T-helper 1 cell (primary cell): ENCODE measurements around the gene TST.

Source experiments
- DNase-seq, 5 donors: peaks; one replicate each; pipeline ENCODE4 v3.0.0-alpha.2; 2012 to 2020

Gene TST

DNA sequence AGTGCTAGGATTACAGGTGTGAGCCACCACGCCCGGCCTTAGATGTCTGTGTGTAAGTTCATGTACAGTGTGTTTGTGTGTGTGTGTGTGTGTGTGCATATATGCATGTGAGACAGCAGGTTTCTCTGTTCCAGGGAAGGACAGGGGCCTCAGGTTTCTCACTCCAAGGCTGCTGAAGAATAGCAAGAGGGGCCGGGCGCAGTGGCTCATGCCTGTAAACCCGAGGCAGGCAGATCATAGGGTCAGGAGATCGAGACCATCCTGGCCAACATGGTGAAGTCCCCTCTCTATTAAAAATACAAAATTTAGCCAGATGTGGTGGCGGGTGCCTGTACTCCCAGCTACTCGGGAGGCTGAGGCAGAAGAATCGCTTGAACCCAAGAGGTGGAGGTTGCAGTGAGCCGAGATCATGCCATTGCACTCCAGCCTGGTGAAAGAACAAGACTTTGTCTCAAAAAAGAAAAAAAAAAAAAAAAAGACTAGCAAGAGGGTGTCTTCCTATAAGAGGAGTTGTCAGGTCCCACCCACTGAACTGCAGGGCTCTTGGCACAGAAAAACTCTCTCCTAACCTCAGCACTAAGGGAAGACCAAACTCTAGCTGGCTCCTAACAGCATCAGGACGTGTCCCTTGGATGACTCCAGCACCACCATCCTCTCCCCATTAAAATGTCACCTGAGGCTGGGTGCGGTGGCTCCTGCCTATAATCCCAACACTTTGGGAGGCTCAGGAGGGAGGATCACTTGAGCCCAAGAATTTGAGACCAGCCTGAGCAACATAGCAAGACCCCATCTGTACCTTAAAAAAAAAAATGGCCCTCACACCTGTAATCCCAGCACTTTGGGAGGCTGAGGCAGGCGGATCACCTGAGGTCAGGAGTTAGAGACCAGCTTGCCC is 40.0 kb downstream of the TST start:
- DNase-seq = no peak

DNA sequence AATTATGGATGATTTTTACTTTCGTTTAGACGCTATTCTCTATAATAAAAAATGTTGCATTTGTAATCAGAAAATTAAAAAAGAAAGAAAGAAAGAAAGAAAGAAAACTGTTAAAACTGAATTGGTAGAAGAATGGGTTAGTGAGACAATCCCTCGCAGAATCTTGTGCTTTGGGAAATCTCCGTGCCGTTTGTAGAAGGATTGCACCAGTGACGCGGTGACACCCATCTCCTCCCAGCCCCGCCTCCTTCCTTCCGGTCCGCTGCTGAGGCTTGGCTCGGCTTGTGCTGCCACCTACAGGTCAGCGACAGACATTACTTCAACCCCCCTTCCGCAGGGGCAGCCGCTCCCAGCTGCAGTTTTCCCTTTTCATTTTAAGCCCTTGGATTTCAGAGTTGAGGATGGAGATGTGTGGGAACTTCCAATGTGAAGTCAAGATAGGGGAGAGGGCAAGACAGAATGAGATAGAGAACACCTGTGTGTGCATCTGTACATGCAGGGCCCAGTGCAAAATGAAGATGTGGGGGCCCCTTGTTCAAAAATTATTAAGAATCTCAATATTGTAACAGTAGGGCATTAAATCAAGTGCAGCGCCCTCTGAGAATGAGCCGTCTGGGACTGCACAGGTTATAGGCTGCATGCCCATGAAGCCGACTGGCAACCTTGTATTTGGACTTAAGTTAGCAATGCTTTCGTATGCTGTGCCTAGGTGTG is 41.1 kb downstream of the TST start:
- DNase-seq = peak; percentile 82 to 91 (median 87)

DNA sequence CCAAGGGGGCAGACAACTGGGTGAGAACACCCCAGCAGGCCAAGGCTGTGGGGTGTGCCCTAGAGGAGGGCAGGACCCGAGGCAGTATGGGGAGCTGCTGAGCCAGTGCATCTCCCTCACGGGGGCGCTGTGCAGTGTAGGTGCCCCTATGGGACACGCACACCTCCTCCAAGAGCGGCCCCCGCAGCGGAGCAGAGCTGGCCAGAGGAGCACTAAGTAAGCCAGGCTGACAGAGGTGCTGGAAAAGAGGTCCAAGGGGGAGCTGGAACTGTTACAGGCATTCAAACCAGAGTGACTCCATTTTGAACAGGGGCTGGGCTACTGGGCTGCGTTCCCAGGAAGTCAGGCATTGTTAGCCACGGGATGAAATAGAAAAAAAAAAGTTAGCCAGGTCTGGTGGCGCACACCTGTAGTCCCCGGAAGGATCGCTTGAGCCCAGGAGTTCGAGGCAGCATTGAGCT is 41.8 kb downstream of the TST start:
- peak; percentile 54 to 83 (median 64) for DNase-seq

DNA sequence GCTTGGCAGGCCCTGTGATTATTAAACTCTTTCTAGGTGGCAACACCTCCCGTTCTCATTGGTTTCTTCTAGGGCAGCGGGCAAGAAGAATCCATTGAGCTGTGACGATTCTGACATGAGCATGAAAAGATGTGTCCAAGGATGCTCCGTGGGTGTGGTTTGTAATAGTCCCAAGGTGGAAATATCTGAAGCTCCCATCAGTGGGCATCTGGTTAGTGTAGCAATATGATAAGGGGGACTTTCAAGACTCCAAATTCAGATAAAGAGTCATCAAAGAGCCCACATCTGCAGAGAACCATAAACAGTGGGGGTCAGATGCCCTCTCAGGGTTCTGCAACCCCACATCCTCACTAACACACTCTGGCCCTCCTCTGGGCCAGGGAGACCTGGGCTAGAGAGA is 42.6 kb downstream of the TST start:
- DNase-seq = no peak

DNA sequence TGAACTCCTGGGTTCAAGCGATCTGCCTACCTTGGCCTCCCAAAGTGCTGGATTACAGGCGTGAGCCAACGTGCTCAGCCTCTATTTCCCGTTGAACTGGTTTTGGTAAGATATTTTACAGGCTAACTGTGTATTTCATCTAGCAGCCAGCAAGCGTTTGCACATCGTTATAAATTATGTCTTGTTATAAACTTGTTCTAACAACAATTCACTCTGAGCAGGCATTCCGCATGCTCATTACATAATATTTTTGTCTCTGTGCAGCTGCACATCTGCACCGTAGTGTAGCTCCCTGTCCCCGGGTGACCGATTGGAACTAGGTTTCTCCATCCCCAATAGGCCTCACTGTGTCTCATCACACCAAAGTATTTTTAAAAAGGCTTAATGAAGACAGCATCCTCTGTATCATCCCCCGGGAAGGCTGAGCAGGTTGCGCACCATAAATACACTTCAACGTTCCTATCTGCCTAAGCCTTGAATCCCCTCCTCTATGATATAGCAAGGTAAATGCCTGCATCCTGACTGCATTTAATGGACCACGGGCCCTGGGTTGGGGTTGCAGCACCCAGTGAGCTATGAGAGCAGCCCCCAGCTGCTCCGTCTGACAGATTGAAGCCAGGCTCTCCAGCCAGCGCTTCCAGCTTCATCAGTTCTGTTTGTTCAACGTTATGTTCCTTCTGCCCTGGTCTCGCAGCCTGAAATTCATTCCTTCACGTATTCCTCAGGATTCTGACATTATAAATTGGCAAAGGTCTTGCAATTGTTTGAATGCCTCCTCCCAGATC is 47.7 kb downstream of the TST start:
- no peak for DNase-seq

DNA sequence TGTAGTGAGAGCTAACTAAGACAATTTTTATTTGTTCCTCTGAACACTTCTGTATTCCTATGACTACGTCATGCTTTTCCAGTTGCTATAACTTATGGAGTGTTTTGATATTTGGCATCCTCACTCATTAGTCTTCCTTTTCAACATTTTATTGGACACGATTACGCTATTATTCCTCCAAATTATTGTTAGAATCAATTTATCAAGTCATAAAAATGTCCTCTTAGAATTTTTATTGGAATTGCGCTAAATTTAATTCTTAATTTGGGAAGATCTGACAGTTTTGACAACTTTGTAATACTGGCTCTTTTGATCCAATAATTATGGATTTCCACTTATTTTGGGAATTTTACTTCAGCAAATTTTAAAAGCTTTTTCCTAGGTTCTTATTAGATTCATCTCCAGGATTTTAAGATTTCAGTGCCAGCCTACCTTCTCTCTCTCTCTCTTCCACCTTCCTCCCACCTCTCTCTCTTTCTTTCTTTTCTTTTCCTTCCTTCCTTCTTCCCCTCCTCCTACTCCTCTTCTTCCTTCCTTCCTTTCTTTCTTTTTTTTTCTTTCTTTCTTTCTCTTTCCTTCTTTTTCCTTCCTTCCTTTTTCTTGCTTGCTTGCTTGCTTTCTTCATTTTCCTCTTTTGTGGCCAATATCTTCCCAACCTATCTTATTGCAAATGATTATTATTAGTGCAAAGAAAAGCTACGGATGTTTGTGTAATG is 50.8 kb downstream of the TST start:
- DNase-seq = no peak

DNA sequence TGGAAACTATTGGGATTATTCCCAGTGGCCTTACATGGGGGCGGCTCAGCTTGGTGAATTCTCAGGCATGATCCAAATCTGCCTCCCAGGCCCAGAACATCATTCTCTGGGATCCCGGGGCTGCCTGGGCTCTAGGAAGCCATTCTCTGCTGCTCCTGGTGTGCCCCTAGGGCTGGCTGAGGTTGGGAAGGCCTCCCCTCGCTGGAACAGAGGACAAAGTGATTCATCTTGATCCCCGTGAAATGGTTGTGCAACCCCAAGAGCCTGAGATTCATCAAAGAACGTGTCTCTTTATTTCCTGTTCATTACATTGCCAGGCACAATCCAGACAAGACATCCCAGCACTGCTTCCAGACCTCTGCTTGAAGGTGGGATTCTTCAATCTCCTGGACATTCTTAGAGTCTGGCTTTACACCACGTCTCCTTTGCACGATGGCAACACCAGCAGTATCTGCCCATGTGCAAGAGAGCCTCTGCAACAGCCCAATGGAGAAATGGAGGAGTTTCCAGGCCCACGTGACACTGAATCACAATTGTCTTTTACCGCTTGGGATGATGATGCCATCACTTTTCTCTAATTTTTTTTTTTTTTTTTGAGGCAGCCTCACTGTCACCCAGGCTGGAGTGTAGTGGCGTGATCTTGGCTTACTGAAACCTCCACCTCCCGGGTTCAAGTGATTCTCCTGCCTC is 52.3 kb downstream of the TST start:
- no peak for DNase-seq

DNA sequence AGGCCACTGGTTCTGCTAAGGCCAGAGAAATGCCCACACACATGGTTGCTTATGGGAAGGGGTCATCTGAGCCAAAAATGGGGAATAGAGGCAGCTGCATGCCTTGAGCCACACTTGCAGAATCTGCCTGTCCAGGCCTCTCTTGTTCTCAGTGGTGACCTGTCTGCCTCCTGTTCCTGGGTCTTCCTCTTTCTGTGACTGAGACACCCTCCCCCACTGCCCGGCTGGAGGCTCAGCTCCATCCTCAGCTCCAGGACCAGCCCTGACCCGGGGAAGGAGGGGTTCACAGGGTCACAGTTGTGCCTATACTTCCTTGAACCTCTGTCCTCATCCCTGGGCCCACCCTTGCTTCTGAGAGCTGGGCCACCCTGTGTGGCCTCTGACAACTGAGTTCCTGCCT is 53.6 kb downstream of the TST start:
- DNase-seq = no peak

DNA sequence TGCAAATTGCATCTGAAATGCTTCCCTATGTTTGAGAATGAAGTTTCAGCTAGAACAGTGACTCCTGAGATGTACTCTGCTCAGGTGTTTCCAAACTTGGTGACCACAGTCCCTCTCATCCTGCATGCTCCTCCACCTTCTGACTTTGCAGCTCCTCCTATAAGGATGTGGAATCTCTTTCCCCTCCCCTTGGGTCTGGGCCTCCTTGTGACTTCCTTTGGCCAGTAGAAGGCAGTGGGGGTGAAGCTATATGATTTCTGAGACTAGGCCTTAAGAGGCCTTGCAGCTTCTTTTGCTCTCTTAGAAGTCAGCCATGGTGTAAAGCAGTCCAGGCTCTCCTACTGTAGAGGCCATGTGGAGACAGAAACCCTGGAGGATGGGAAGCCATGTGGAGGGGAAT is 55.1 kb downstream of the TST start:
- DNase-seq = no peak

DNA sequence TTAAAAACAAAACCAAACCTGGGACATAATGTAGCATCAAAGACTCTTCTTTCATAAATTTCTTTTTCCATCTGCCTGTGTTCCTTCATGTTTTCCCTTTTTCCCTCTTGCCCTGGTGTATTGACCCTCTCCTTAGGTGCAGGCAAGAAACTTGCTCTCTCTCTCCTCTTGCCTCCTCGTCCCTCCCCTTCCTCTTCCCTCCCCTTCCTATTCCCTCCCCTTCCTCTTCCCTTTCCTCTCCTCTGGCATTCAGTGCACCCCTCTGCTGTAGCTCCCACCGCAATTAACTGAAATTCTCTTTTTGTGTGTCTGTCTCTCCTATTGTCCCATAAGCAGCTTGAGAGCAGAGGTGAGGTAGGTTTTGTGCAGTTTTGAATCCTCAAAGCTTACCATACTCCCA is 55.9 kb downstream of the TST start:
- DNase-seq = no peak

DNA sequence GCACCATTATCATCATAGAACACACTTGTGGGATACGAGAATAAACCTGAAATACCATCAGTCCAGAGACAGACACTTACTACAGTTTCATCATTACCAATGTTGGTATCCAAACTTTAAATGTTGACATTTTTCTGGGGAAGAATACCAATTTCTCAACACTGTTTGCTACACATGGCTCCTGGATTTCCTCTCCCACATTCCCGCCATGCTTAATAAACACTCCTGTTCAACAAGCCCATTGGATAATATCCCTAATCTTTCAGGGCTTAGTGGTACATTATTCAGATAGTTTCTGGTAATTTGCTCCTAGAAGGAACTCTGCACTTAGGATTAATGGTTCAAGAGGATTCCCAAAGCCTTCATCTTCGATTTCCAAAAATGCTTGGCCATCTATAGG is 57.6 kb downstream of the TST start:
- no peak for DNase-seq
